H1 (cell line): Measurements from ENCODE around the gene UTS2R. TPM values are rescaled to one million over a fixed set of nuclear protein-coding genes. Genes with fewer than 3 reads are reported as not detected.
"Not testable (repeated sequence)": the region's sequence is repeated elsewhere in the genome, so short reads cannot be mapped to it uniquely, and the experiment has no call there.

Experiments used
- CTCF ChIA-PET: fragments of 300-600 bp; sonication (Branson Sonifier 250); formaldehyde crosslinking; loops from one replicate; lab custom pipeline; 2021; ENCODE audit not compliant: partially characterized antibody; lab: Charles Lee
- POLR2A ChIA-PET: fragments of 300-600 bp; sonication (Branson Sonifier 250); formaldehyde crosslinking; loops from one replicate; lab custom pipeline; 2021; ENCODE audit warnings: inconsistent platforms; ENCODE audit not compliant: partially characterized antibody; lab: Charles Lee
- DNase-seq, 2 experiments: peaks; one replicate each; pipeline versions ENCODE4 v3.0.0 to v3.0.0-alpha.2; 2010 to 2022; ENCODE audit warnings: low spot score in 2 of 2, low read depth in 1 of 2, mixed read lengths in 1 of 2
- FAIRE-seq: peaks from 2 replicates; lab custom pipeline; 2011; peaks lifted over from hg19 to GRCh38; lab: Jason Lieb, UNC
- H2AFZ ChIP-seq: 2 replicates; pipeline ENCODE4 v1.8.1; 2012; ENCODE audit warnings: low read length, inconsistent platforms
- H2AK5ac ChIP-seq: 2 replicates; pipeline ENCODE4 v1.6.1; 2013; ENCODE audit warnings: low read depth, low read length
- H2BK120ac ChIP-seq: replicated peaks from 2 replicates; pipeline ENCODE3; 2013; ENCODE audit warnings: low read depth, low read length, inconsistent platforms
- H2BK12ac ChIP-seq: 2 replicates; pipeline ENCODE4 v1.6.1; 2013; ENCODE audit warnings: low read depth, low read length
- H2BK15ac ChIP-seq: 2 replicates; pipeline ENCODE4 v1.6.1; 2013; ENCODE audit warnings: low read length
- H2BK20ac ChIP-seq: 2 replicates; pipeline ENCODE4 v1.6.1; 2013; ENCODE audit warnings: low read length
- H2BK5ac ChIP-seq: 2 replicates; pipeline ENCODE4 v1.6.1; 2013; ENCODE audit warnings: low read depth, low read length
- H3K14ac ChIP-seq: 2 replicates; pipeline ENCODE4 v1.6.1; 2013; ENCODE audit warnings: inconsistent platforms; ENCODE audit not compliant: insufficient read length
- H3K18ac ChIP-seq: 2 replicates; pipeline ENCODE4 v1.6.1; 2013; ENCODE audit warnings: low read length; ENCODE audit errors: extremely low read depth
- H3K23ac ChIP-seq: 2 replicates; pipeline ENCODE4 v1.6.1; 2013; ENCODE audit warnings: inconsistent platforms; ENCODE audit not compliant: insufficient read length
- H3K23me2 ChIP-seq: 2 replicates; pipeline ENCODE4 v1.6.1; 2013; ENCODE audit warnings: low read depth, low read length
- H3K27ac ChIP-seq: 2 replicates; pipeline ENCODE4 v1.6.1; 2011; ENCODE audit warnings: low read depth, low read length, inconsistent platforms
- H3K27me3 ChIP-seq, 4 experiments: replicated peaks in 1 of 4; 1 replicate in 1 of 4; 2 replicates in 3 of 4; pipeline versions ENCODE4 v1.6.1 to v1.8.1; 2011 to 2013; ENCODE audit warnings: low read length in 3 of 4, mild to moderate bottlenecking in 3 of 4, inconsistent platforms in 2 of 4, mixed read lengths in 2 of 4, moderate library complexity in 1 of 4; ENCODE audit not compliant: control insufficient read depth in 3 of 4, insufficient read depth in 3 of 4; ENCODE audit errors: extremely low read depth in 1 of 4
- H3K36me3 ChIP-seq, 4 experiments: 2 replicates each; pipeline versions ENCODE4 v1.6.1 to v1.8.1; 2011 to 2013; ENCODE audit warnings: mild to moderate bottlenecking in 4 of 4, low read length in 3 of 4, moderate library complexity in 2 of 4, control low read depth in 1 of 4, inconsistent platforms in 1 of 4; ENCODE audit not compliant: insufficient read depth in 4 of 4, control insufficient read depth in 2 of 4
- H3K4ac ChIP-seq: replicated peaks from 2 replicates; pipeline ENCODE3; 2013; ENCODE audit warnings: low read length, low read depth, mixed read lengths, inconsistent platforms; ENCODE audit not compliant: insufficient read length
- H3K4me1 ChIP-seq, 4 experiments: replicated peaks in 1 of 4; 1 replicate in 1 of 4; 2 replicates in 3 of 4; pipeline versions ENCODE4 v1.6.1 to v1.8.1; 2011 to 2013; ENCODE audit warnings: low read length in 3 of 4, inconsistent platforms in 2 of 4, mixed read lengths in 1 of 4; ENCODE audit not compliant: insufficient read depth in 4 of 4, control insufficient read depth in 3 of 4
- H3K4me2 ChIP-seq, 2 experiments: 2 replicates each; pipeline versions ENCODE4 v1.6.1 to v1.8.1; 2011 to 2013; ENCODE audit warnings: low read depth in 2 of 2, low read length in 2 of 2, control low read depth in 1 of 2, inconsistent platforms in 1 of 2, mild to moderate bottlenecking in 1 of 2; ENCODE audit not compliant: insufficient read depth in 1 of 2
- H3K4me3 ChIP-seq, 4 experiments: fragments of 200-600, 300-600 bp in 1 of 4; sonication (generic), shearing (Covaris generic), sonication (Bioruptor Twin) in 1 of 4; 2 replicates each; pipeline versions ENCODE4 v1.5.1 to v1.8.1; 2011 to 2016; ENCODE audit warnings: low read length in 4 of 4, low read depth in 3 of 4, control low read depth in 2 of 4, inconsistent platforms in 2 of 4, mild to moderate bottlenecking in 2 of 4, mixed read lengths in 1 of 4, moderate library complexity in 1 of 4; ENCODE audit not compliant: insufficient read depth in 2 of 4; ENCODE audit errors: extremely low read depth in 1 of 4
- H3K56ac ChIP-seq: replicated peaks from 2 replicates; pipeline ENCODE3; 2013; ENCODE audit warnings: low read depth, mild to moderate bottlenecking, mixed read lengths, low read length, inconsistent platforms; ENCODE audit not compliant: insufficient read length
- H3K79me1 ChIP-seq: 2 replicates; pipeline ENCODE4 v1.6.1; 2013; ENCODE audit warnings: low read depth, low read length, control low read depth
- H3K79me2 ChIP-seq, 2 experiments: 2 replicates each; pipeline versions ENCODE4 v1.6.1 to v1.8.1; 2012 to 2013; ENCODE audit warnings: low read length in 2 of 2, mild to moderate bottlenecking in 2 of 2, inconsistent platforms in 1 of 2; ENCODE audit not compliant: insufficient read depth in 2 of 2, control insufficient read depth in 1 of 2
- H3K9ac ChIP-seq, 4 experiments: replicated peaks in 1 of 4; 1 replicate in 1 of 4; 2 replicates in 3 of 4; pipeline versions ENCODE4 v1.6.1 to v1.8.1; 2011 to 2013; ENCODE audit warnings: low read depth in 3 of 4, low read length in 3 of 4, control low read depth in 2 of 4, mild to moderate bottlenecking in 2 of 4, moderate library complexity in 2 of 4, inconsistent platforms in 1 of 4; ENCODE audit errors: extremely low read depth in 1 of 4
- H3K9me3 ChIP-seq, 2 experiments: 2 replicates each; pipeline versions ENCODE4 v1.6.1 to v1.8.1; 2012 to 2013; ENCODE audit warnings: mild to moderate bottlenecking in 2 of 2, moderate library complexity in 2 of 2, control low read depth in 1 of 2, inconsistent platforms in 1 of 2, low read depth in 1 of 2, low read length in 1 of 2, mixed read lengths in 1 of 2; ENCODE audit not compliant: insufficient read depth in 2 of 2
- H4K20me1 ChIP-seq, 2 experiments: replicated peaks in 1 of 2; 2 replicates each; pipeline versions ENCODE3 to v1.8.1; 2011 to 2013; ENCODE audit warnings: inconsistent platforms in 2 of 2, low read length in 2 of 2, mild to moderate bottlenecking in 1 of 2; ENCODE audit not compliant: insufficient read depth in 2 of 2, control insufficient read depth in 1 of 2
- H4K5ac ChIP-seq: 2 replicates; pipeline ENCODE4 v1.6.1; 2013; ENCODE audit warnings: low read length, low read depth, mixed read lengths, inconsistent platforms; ENCODE audit not compliant: insufficient read length
- H4K8ac ChIP-seq: 2 replicates; pipeline ENCODE4 v1.8.0; 2013; ENCODE audit warnings: mild to moderate bottlenecking, moderate library complexity, low read length, inconsistent platforms; ENCODE audit not compliant: insufficient read depth; ENCODE audit errors: extremely low read depth
- H4K91ac ChIP-seq: replicated peaks from 2 replicates; pipeline ENCODE3; 2013; ENCODE audit warnings: low read length, mixed read lengths, inconsistent platforms; ENCODE audit not compliant: insufficient read length
- EZH2 ChIP-seq: fragments of 200-600 bp; sonication (generic); IDR thresholded peaks from 2 replicates; pipeline ENCODE4 v1.7.1; 2012; ENCODE audit warnings: low read depth, mild to moderate bottlenecking, moderate library complexity, low read length, inconsistent platforms; ENCODE audit not compliant: severe bottlenecking
- ZNF274 ChIP-seq: IDR thresholded peaks from 2 replicates; pipeline ENCODE4 v1.7.0; 2012; ENCODE audit warnings: low read length, borderline replicate concordance; ENCODE audit errors: extremely low read depth
- WGBS, 2 experiments: shearing (Covaris generic) in 1 of 2; methylation state at CpG; one replicate each; pipeline versions ENCODE4 v1.1.6 to v1.1.7; 2013 to 2015; ENCODE audit warnings: low lambda C conversion rate in 2 of 2, mixed read lengths in 2 of 2, inconsistent platforms in 1 of 2, low coverage in 1 of 2, missing lambda C conversion rate in 1 of 2; ENCODE audit not compliant: insufficient replicate concordance in 2 of 2, insufficient coverage in 1 of 2, insufficient read length in 1 of 2; ENCODE audit errors: extremely low coverage in 1 of 2, missing lambda C conversion rate in 1 of 2; 5-methylcytosine and 5-hydroxymethylcytosine counted together
- polyA plus RNA-seq, 7 experiments: library from polyadenylated mRNA; depleted of rRNA in 3 of 7; stranded (reverse) in 5 of 7; unstranded in 2 of 7; fragments of >200 nt in 5 of 7; fragments of 200-250 nt in 2 of 7; gene quantifications; 1 replicate in 5 of 7; 2 replicates in 1 of 7; 4 replicates in 1 of 7; pipeline versions ENCODE4 v1.2.1 to v1.2.3, GENCODE V29; 2011 to 2013; ENCODE audit warnings: missing spikeins in 2 of 7, mixed read lengths in 2 of 7
- total RNA-seq: library from RNA; stranded (reverse); fragmentation: NEBNext Ultra II Directional; extraction: Animal tissue kit (Norgen Biotek cat#: 25700); gene quantifications from 2 replicates; pipeline ENCODE4 v1.2.1, GENCODE V29; 2021

Gene UTS2R
- total and polyA plus RNA-seq, 2 of the 8 experiments (the other 6 are each of a cell fraction or from before 2014, with no cell fraction given) = 0.27 TPM; not detected in 1

DNA sequence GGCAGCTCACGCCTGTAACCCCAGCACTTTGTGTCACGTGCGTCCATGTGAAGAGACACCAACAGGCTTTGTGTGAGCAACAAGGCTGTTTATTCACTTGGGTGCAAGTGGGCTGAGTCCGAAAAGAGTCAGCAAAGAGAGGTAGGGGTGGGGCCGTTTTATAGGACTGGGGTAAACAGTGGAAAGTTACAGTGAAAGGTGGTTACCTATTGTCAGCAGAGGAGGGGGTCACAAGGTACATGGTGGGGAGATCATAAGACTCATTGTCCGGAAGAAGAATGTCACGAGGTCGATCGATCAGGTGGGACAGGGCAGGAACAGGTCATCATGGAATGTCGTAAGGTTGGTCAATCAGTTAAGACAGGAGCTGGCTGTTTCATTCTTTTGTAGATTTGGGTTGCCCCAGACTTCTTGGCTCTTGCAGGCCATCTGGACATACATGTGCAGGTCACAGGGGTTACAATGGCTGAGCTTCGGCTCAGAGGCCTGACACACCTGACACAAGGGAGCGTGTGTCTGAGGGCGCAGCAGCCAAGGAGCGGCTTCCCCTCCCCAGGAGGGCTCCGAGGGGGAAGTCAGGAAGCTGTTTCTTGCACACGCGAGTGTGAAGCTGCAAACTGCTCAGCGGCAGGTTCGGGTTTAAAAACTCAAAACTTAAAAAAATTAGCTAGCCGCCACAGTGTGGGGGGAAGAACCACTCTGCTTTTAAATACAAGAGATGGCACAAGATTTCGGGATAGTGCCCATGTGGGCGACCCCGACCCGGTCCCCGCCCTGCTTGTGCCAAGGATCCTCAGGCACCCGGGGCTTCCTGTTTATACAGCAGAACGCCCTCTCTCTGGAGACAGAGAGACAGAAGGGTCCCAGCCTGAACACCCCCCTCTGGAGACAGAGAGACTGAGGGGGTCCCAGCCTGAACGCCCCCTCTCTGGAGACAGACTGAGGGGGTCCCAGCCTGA is 24.9 kb upstream of the UTS2R start (continued):
- TF ChIP-seq EZH2 (no peak), ZNF274 (no peak)

- FAIRE-seq, H4K8ac ChIP-seq, H2BK15ac ChIP-seq, H3K56ac ChIP-seq, H2BK12ac ChIP-seq, H3K4me3 ChIP-seq, H3K79me1 ChIP-seq, H3K27ac ChIP-seq, H3K79me2 ChIP-seq, H4K5ac ChIP-seq, H2BK5ac ChIP-seq, H2BK120ac ChIP-seq, H3K23me2 ChIP-seq, H4K91ac ChIP-seq, H2AFZ ChIP-seq, H4K20me1 ChIP-seq, H3K4me2 ChIP-seq, H3K9ac ChIP-seq, H3K9me3 ChIP-seq, H3K4me1 ChIP-seq, H3K18ac ChIP-seq, H3K23ac ChIP-seq, H3K27me3 ChIP-seq, H2BK20ac ChIP-seq, H3K36me3 ChIP-seq, H3K14ac ChIP-seq, DNase-seq, POLR2A ChIA-PET, H3K4ac ChIP-seq, H2AK5ac ChIP-seq: not testable (repeated sequence)
- WGBS, 2 experiments = 86% methylated on average over 8 of the region's 11 CpGs; no CpG with 5 or more reads in 1 of the 2 experiments
- CTCF ChIA-PET = interaction anchor here (0.9 to 1.3 kb wide), 2 partner anchors 15 to 128 kb away, joined by 3 to 4 read pairs; no protein-coding TSS in a partner anchor
These were observed 23.6 kb upstream of the UTS2R start for GRCh38 chr17:82347994-82348393.
